NB4 (cell line): ENCODE measurements around the gene RAB24.

Experiments used
- MAX ChIP-seq: IDR thresholded peaks from 2 replicates; pipeline ENCODE4 v1.6.1; 2011; ENCODE audit warnings: low read depth, low read length
- MYC ChIP-seq: IDR thresholded peaks from 2 replicates; pipeline ENCODE4 v1.6.1; 2011; ENCODE audit warnings: low read depth, low read length
- POLR2A ChIP-seq: IDR thresholded peaks from 2 replicates; pipeline ENCODE4 v1.6.1; 2011; ENCODE audit warnings: mild to moderate bottlenecking; ENCODE audit not compliant: insufficient read length; ENCODE audit errors: extremely low read depth
- TF ChIP-seq, protein P1 (sequence below): IDR thresholded peaks from one replicate; pipeline ENCODE4 v1.5.1; 2012; ENCODE audit warnings: low read depth, low read length

GRCh38 chr5:177313561-177314259 is 10.2 kb upstream of the RAB24 start:
- TF ChIP-seq, protein P1, sequence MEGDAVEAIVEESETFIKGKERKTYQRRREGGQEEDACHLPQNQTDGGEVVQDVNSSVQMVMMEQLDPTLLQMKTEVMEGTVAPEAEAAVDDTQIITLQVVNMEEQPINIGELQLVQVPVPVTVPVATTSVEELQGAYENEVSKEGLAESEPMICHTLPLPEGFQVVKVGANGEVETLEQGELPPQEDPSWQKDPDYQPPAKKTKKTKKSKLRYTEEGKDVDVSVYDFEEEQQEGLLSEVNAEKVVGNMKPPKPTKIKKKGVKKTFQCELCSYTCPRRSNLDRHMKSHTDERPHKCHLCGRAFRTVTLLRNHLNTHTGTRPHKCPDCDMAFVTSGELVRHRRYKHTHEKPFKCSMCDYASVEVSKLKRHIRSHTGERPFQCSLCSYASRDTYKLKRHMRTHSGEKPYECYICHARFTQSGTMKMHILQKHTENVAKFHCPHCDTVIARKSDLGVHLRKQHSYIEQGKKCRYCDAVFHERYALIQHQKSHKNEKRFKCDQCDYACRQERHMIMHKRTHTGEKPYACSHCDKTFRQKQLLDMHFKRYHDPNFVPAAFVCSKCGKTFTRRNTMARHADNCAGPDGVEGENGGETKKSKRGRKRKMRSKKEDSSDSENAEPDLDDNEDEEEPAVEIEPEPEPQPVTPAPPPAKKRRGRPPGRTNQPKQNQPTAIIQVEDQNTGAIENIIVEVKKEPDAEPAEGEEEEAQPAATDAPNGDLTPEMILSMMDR: no peak
- TF ChIP-seq POLR2A: no peak
- TF ChIP-seq MYC: no peak
- TF ChIP-seq MAX: no peak
